ENCODE data around the gene PUS10. TPM values are rescaled to one million over a fixed set of nuclear protein-coding genes. Genes with fewer than 3 reads are reported as not detected.

Gene PUS10
- total and polyA plus RNA-seq, 2 of the 4 experiments (the other 2 are of a cell fraction), result 4.4 to 5.7 TPM

DNA sequence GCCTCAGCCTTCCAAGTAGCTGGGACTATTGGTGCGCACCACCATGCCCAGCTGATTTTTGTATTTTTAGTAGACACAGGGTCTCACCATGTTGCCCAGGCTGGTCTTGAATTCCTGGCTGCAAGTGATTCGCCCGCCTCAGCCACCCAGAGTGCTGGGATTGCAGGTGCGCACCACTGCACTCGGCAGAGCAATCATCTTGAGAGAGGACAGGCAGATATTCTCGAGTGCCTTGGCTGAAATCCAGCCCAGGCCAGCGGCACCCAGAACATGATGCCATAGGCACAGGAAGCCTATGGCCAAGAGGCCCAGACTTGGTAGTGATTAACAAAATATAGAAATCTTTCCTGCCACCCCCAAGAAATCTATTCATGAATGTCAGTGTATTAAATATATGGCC lies 58.6 kb downstream of the PUS10 start:
- peaks cover 5% of the 10 kb centered on the region; the same call in 1 of the 2 replicates for H3K9me1 ChIP-seq (ENCODE audit: insufficient read depth, low read length)
- H4K91ac ChIP-seq (ENCODE audit: insufficient read depth, low read depth, low read length), result no peak overlapping the region
- 100% methylated on average over 5 of the region's 7 CpGs; no CpG with 5 or more reads in 1 of the 2 experiments for WGBS, 2 experiments (ENCODE audit: extremely low coverage in 2 of 2, insufficient read length in 1 of 2)

More for the DNA sequence above, 58.6 kb downstream of the PUS10 start:
- no peak overlapping the region for H2BK15ac ChIP-seq (ENCODE audit: low read depth, low read length)
- no peaks in the 10 kb centered on the region for H3K79me1 ChIP-seq (ENCODE audit: low read depth in 1 of 2, low read length in 2 of 2)
- intact Hi-C loops (cut with micrococcal nuclease) (no loop called here), dilution Hi-C loops (cut with HindIII; ENCODE audit: low sequenced_read_pairs, unreplicated experiment) (no loop called here), in situ Hi-C loops (cut with MboI; ENCODE audit: low sequenced_read_pairs) (no loop called here)
- H3K9me3 ChIP-seq (ENCODE audit: control insufficient read depth, insufficient read depth, low read length), result no peaks in the 10 kb centered on the region
- BruUV-seq (replicated peaks), result no TSS peak
- no peak overlapping the region for H3K4me3 ChIP-seq (ENCODE audit: insufficient read depth, low read depth, low read length)
- no peak for TF ChIP-seq RCOR1 (IDR thresholded peaks at IDR 0.05; ENCODE audit: insufficient replicate concordance, low read length)
- TF ChIP-seq CHD1 (IDR thresholded peaks at IDR 0.05; ENCODE audit: low read depth, low read length), result no peak
- no peak for TF ChIP-seq BHLHE40 (IDR thresholded peaks at IDR 0.05; ENCODE audit: low read depth, low read length)
- no peak for TF ChIP-seq RAD21 (IDR thresholded peaks at IDR 0.05; ENCODE audit: low read length)
- TF ChIP-seq, protein P1, sequence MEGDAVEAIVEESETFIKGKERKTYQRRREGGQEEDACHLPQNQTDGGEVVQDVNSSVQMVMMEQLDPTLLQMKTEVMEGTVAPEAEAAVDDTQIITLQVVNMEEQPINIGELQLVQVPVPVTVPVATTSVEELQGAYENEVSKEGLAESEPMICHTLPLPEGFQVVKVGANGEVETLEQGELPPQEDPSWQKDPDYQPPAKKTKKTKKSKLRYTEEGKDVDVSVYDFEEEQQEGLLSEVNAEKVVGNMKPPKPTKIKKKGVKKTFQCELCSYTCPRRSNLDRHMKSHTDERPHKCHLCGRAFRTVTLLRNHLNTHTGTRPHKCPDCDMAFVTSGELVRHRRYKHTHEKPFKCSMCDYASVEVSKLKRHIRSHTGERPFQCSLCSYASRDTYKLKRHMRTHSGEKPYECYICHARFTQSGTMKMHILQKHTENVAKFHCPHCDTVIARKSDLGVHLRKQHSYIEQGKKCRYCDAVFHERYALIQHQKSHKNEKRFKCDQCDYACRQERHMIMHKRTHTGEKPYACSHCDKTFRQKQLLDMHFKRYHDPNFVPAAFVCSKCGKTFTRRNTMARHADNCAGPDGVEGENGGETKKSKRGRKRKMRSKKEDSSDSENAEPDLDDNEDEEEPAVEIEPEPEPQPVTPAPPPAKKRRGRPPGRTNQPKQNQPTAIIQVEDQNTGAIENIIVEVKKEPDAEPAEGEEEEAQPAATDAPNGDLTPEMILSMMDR (conservative IDR thresholded peaks at IDR 0.05; ENCODE audit: low read depth, low read length), result no peak
- TF ChIP-seq, protein P2, sequence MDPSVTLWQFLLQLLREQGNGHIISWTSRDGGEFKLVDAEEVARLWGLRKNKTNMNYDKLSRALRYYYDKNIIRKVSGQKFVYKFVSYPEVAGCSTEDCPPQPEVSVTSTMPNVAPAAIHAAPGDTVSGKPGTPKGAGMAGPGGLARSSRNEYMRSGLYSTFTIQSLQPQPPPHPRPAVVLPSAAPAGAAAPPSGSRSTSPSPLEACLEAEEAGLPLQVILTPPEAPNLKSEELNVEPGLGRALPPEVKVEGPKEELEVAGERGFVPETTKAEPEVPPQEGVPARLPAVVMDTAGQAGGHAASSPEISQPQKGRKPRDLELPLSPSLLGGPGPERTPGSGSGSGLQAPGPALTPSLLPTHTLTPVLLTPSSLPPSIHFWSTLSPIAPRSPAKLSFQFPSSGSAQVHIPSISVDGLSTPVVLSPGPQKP (IDR thresholded peaks at IDR 0.05; ENCODE audit: borderline replicate concordance, low read depth, low read length), result no peak
- no peak for TF ChIP-seq RFX5 (IDR thresholded peaks at IDR 0.05; ENCODE audit: low read depth, low read length)
- TF ChIP-seq, protein P3, sequence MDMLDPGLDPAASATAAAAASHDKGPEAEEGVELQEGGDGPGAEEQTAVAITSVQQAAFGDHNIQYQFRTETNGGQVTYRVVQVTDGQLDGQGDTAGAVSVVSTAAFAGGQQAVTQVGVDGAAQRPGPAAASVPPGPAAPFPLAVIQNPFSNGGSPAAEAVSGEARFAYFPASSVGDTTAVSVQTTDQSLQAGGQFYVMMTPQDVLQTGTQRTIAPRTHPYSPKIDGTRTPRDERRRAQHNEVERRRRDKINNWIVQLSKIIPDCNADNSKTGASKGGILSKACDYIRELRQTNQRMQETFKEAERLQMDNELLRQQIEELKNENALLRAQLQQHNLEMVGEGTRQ (IDR thresholded peaks at IDR 0.05; ENCODE audit: low read depth, low read length), result no peak
- no peak for TF ChIP-seq MAZ (IDR thresholded peaks at IDR 0.05; ENCODE audit: borderline replicate concordance, low read depth, low read length)
- TF ChIP-seq SMC3 (IDR thresholded peaks at IDR 0.05; ENCODE audit: low read depth, low read length), result no peak
- no peak for TF ChIP-seq FOS (IDR thresholded peaks at IDR 0.05; ENCODE audit: low read depth, low read length)
- TF ChIP-seq CEBPB (IDR thresholded peaks at IDR 0.05; ENCODE audit: low read depth, low read length), result no peak
- no peak for TF ChIP-seq MXI1 (IDR thresholded peaks at IDR 0.05; ENCODE audit: borderline replicate concordance, low read depth, low read length)
- no peak for TF ChIP-seq POLR2A (IDR thresholded peaks at IDR 0.05; ENCODE audit: low read depth, low read length)
- TF ChIP-seq NFE2L2 (IDR thresholded peaks at IDR 0.05; ENCODE audit: low read depth, low read length), result no peak
- no peak for TF ChIP-seq MAFK (IDR thresholded peaks at IDR 0.05; ENCODE audit: low read depth, low read length)
- ATAC-seq (ENCODE audit: low read depth) (no peak), DNase-seq (no peak)
- ChIA-PET CTCF (no interaction called here), POLR2A (ENCODE audit: unreplicated experiment) (no interaction called here)
- no peak overlapping the region for H3K56ac ChIP-seq (ENCODE audit: extremely low read depth, insufficient read depth, low read length)
- no peak overlapping the region for H3K23ac ChIP-seq (ENCODE audit: low read depth, low read length)
- no peak overlapping the region for H3K18ac ChIP-seq (ENCODE audit: low read depth, low read length)
- H3K4ac ChIP-seq (ENCODE audit: low read depth, low read length), result no peak overlapping the region
- no peak overlapping the region for H3K14ac ChIP-seq (replicated peaks; ENCODE audit: low read depth, low read length)
- no peak overlapping the region for H2AK5ac ChIP-seq (ENCODE audit: low read depth, low read length)
- no peak overlapping the region for H2BK20ac ChIP-seq (ENCODE audit: low read depth, low read length)
- no peak overlapping the region for H3K4me2 ChIP-seq (ENCODE audit: low read depth, low read length)
- no peak overlapping the region for H3K27ac ChIP-seq (ENCODE audit: insufficient read depth, low read length)
- no peaks in the 10 kb centered on the region for H3K36me3 ChIP-seq (ENCODE audit: control insufficient read depth, insufficient read depth, low read length)
- peaks cover 1% of the 10 kb centered on the region; the same call in 1 of the 2 replicates for H3K4me1 ChIP-seq (ENCODE audit: control insufficient read depth, insufficient read depth, low read length)
- no peaks in the 10 kb centered on the region for H4K20me1 ChIP-seq (ENCODE audit: insufficient read depth, low read length)
- no peak overlapping the region for H2BK120ac ChIP-seq (ENCODE audit: low read depth, low read length)
- no peak overlapping the region for H2AK9ac ChIP-seq (replicated peaks; ENCODE audit: low read depth, low read length, poor library complexity)
- no peak overlapping the region for H4K5ac ChIP-seq (ENCODE audit: low read depth, low read length)
- H2BK5ac ChIP-seq (ENCODE audit: low read depth, low read length, poor library complexity, severe bottlenecking), result peak overlapping the region; percentile 53
- no peak overlapping the region for H4K8ac ChIP-seq (ENCODE audit: low read depth in 2 of 2, low read length in 2 of 2)
- no peak overlapping the region for H3K9ac ChIP-seq (ENCODE audit: low read depth, low read length)
- H2AFZ ChIP-seq (replicated peaks; ENCODE audit: low read length, poor library complexity), result no peak overlapping the region
- no peaks in the 10 kb centered on the region for H3K27me3 ChIP-seq (ENCODE audit: control insufficient read depth, insufficient read depth, low read length)
